Activated T-cell treated with anti-CD3 and anti-CD28 coated beads, Interleukin-2, amount 50 U/mL, for 24 hours (primary cell): ENCODE data around the gene INCA1.

Experiments
- DNase-seq: peaks from one replicate; pipeline ENCODE4 v3.0.0-alpha.2; 2020
- H3K27ac Mint-ChIP-seq: 2 replicates; pipeline ENCODE4 v1.8.0; 2020; ENCODE audit warnings: mild to moderate bottlenecking, mixed read lengths
- H3K27me3 Mint-ChIP-seq: 2 replicates; pipeline ENCODE4 v1.8.0; 2020; ENCODE audit warnings: mixed read lengths
- H3K36me3 Mint-ChIP-seq: 2 replicates; pipeline ENCODE4 v1.8.0; 2020; ENCODE audit warnings: low read depth, mixed read lengths
- H3K4me1 Mint-ChIP-seq: 2 replicates; pipeline ENCODE4 v1.8.0; 2020; ENCODE audit warnings: low read depth, mixed read lengths
- H3K4me3 Mint-ChIP-seq: 2 replicates; pipeline ENCODE4 v1.8.0; 2020; ENCODE audit warnings: mild to moderate bottlenecking, moderate library complexity, mixed read lengths
- H3K9me3 Mint-ChIP-seq: 2 replicates; pipeline ENCODE4 v1.8.0; 2020; ENCODE audit warnings: mixed read lengths

The INCA1 gene

DNA sequence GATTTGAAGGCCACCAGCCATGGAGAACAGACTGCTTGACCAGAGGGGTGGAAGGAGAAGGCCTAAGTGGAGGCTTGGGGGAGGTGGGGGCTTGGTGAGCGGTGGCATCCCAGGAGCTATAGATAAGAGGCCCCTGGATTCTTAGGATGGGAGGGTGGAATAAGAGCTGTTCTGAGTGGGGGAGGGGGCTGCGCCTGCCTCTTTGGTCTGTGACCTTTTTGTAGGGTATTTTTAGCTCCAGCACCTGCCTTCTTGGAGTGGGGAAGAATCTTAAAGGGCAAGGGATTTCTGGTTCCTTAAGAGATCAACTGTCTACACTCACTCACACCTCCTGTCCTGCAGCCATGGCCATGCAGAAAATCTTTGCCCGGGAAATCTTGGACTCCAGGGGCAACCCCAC is 45.8 kb downstream of the INCA1 start:
- Mint-ChIP-seq H3K9me3 (no peaks in the 10 kb centered on the region), H3K4me1 (peaks cover 18% of the 10 kb centered on the region), H3K36me3 (peaks cover 26% of the 10 kb centered on the region), H3K27me3 (no peaks in the 10 kb centered on the region), H3K4me3 (peak overlapping the region; percentile 94), H3K27ac (peak overlapping the region; percentile 96)
- no peak for DNase-seq

GRCh38 chr17:4950746-4951204 is 46.5 kb downstream of the INCA1 start, which contains the start of gene ENO3:
ENO3 (plus strand) TSS chr17:4951119; CDS start chr17:4951830, 711 bp downstream.
- H3K27me3 Mint-ChIP-seq = no peaks in the 10 kb centered on the region
- DNase-seq = peak; percentile 48
- H3K4me1 Mint-ChIP-seq = peaks cover 22% of the 10 kb centered on the region
- peak within 1 kb of the TSS; percentile 94 for H3K4me3 Mint-ChIP-seq
- no peaks in the 10 kb centered on the region for H3K9me3 Mint-ChIP-seq
- peaks cover 30% of the 10 kb centered on the region for H3K36me3 Mint-ChIP-seq
- peak within 1 kb of the TSS; percentile 96 for H3K27ac Mint-ChIP-seq

GRCh38 chr17:4950075-4950745 is 47.1 kb downstream of the INCA1 start:
- no peaks in the 10 kb centered on the region for H3K9me3 Mint-ChIP-seq
- DNase-seq = no peak

DNA sequence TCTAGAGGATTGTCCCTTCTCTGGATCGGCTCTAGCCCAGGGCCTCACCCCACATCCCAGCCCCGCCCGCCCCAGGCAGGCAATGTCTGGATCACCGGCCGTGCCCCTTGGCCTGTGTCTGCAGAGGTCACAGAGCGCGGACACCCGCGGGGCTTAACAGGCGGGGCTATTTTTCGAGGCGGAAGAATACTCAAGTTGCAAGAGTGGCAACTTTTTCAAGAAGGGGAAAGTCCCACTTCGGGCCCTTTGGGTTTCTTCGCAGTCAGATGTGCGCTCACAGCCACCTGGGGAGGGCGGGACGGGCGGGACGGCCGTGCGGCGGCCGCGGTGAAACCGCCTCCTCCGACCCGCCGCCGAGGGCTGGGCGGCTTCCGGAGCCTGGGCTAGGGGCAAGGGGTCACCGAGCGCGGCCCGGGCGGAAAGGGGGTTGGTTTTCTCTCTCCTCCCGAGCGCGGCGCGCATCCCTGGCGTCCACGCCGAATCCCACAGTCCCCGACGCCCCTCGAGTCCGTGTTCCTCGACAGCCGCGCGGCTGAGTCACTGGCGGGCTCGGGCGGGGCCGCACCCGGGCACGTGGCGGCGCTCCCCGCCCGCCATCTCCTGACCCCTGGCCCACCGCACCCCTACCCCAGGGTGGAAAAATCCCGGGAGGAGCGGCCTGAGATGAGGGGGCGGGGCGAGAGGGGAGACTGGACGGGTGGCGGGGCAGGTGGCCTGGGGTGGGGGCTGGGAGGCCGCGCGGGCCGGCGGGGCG is 47.8 kb downstream of the INCA1 start:
- Mint-ChIP-seq H3K4me3 (peak overlapping the region; percentile 94), H3K27ac (peak overlapping the region; percentile 98), H3K36me3 (peaks cover 43% of the 10 kb centered on the region), H3K4me1 (peaks cover 35% of the 10 kb centered on the region), H3K27me3 (no peaks in the 10 kb centered on the region), H3K9me3 (no peaks in the 10 kb centered on the region)
- peak; percentile 88 for DNase-seq

More at GRCh38 chr17:4950075-4950745, 47.1 kb downstream of the INCA1 start:
- Mint-ChIP-seq H3K36me3 (peaks cover 36% of the 10 kb centered on the region), H3K4me3 (peak overlapping the region; percentile 94), H3K27ac (peak overlapping the region; percentile 96), H3K27me3 (no peaks in the 10 kb centered on the region), H3K4me1 (peaks cover 28% of the 10 kb centered on the region)

- Mint-ChIP-seq H3K4me1 (peaks cover 41% of the 10 kb centered on the region), H3K27me3 (no peaks in the 10 kb centered on the region), H3K9me3 (no peaks in the 10 kb centered on the region), H3K36me3 (peaks cover 48% of the 10 kb centered on the region), H3K4me3 (peak overlapping the region; percentile 94), H3K27ac (peak overlapping the region; percentile 98)
- DNase-seq = peak; percentile 86
Observed at GRCh38 chr17:4948931-4949320, 48.4 kb downstream of the INCA1 start.

- H3K27me3 Mint-ChIP-seq = no peaks in the 10 kb centered on the region
- peak within 1 kb of the TSS; percentile 98 for H3K27ac Mint-ChIP-seq
- peaks cover 54% of the 10 kb centered on the region for H3K36me3 Mint-ChIP-seq
- DNase-seq = peak; percentile 92
- peaks cover 46% of the 10 kb centered on the region for H3K4me1 Mint-ChIP-seq
- H3K9me3 Mint-ChIP-seq = no peaks in the 10 kb centered on the region
- H3K4me3 Mint-ChIP-seq = peak within 1 kb of the TSS; percentile 94
Observed at GRCh38 chr17:4948166-4948930, 49.0 kb downstream of the INCA1 start, which contains the start of gene PFN1. PFN1 (minus strand) TSS chr17:4948530; CDS start chr17:4948394, 136 bp downstream.

- peaks cover 62% of the 10 kb centered on the region for H3K36me3 Mint-ChIP-seq
- DNase-seq = peak; percentile 84
- H3K4me1 Mint-ChIP-seq = peaks cover 54% of the 10 kb centered on the region
- peak overlapping the region; percentile 98 for H3K27ac Mint-ChIP-seq
- H3K4me3 Mint-ChIP-seq = peak overlapping the region; percentile 94
- no peaks in the 10 kb centered on the region for H3K27me3 Mint-ChIP-seq
- no peaks in the 10 kb centered on the region for H3K9me3 Mint-ChIP-seq
Observed at GRCh38 chr17:4947411-4948165, 49.7 kb downstream of the INCA1 start.

GRCh38 chr17:4947010-4947410 is 50.3 kb downstream of the INCA1 start:
- peak overlapping the region; percentile 98 for H3K27ac Mint-ChIP-seq
- peaks cover 68% of the 10 kb centered on the region for H3K36me3 Mint-ChIP-seq
- H3K9me3 Mint-ChIP-seq = no peaks in the 10 kb centered on the region
- peak overlapping the region; percentile 94 for H3K4me3 Mint-ChIP-seq
- H3K27me3 Mint-ChIP-seq = no peaks in the 10 kb centered on the region
- DNase-seq = no peak
- H3K4me1 Mint-ChIP-seq = peaks cover 60% of the 10 kb centered on the region

DNA sequence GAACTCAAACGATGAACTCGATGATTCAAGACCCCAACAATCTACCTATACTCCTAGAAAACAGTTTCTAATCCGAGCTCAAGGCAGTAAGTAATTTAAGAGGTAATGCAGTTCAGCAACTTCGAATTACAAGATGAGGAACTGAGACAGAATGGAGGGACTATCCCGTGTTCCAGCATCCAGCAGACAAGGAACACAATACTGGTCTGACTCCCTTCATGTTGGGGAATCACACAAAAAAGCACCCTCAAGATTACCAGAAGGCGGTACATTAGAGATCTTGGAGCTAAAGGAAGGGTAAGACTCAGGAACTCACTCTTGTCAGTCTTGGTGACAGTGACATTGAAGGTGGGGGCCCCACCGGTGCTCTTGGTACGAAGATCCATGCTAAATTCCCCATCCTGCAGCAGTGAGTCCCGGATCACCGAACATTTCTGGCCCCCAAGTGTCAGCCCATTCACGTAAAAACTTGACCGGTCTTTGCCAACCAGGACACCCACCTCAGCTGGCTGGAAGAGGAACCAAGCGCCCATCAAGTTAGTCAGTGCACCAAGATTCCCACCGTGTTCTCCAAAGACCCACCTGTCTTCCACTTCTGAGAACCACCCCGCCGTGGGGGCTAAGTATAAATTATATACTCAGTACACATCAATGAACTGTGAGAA is 50.9 kb downstream of the INCA1 start:
- DNase-seq = no peak
- Mint-ChIP-seq H3K4me3 (peak overlapping the region; percentile 94), H3K27me3 (no peaks in the 10 kb centered on the region), H3K36me3 (peaks cover 73% of the 10 kb centered on the region), H3K9me3 (no peaks in the 10 kb centered on the region), H3K4me1 (peaks cover 63% of the 10 kb centered on the region), H3K27ac (peak overlapping the region; percentile 98)

DNA sequence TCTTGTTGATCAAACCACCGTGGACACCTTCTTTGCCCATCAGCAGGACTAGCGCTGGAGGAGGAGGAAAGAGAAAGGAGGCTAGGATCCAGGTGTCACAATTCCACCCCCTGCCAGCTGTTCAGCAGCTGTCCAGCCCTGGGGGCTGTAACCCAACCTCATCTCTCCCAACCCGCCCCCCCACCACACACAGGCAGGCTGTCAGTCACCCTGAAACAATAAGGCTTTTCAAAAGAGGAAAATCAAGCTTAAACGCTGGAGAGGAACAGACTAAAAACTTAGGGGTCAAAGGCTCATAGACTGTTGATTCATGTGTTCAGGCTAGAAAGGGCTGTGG is 51.4 kb downstream of the INCA1 start:
- Mint-ChIP-seq H3K36me3 (peaks cover 79% of the 10 kb centered on the region), H3K4me1 (peaks cover 62% of the 10 kb centered on the region), H3K27ac (peak overlapping the region; percentile 98), H3K27me3 (no peaks in the 10 kb centered on the region), H3K9me3 (no peaks in the 10 kb centered on the region), H3K4me3 (peak overlapping the region; percentile 94)
- DNase-seq = no peak

DNA sequence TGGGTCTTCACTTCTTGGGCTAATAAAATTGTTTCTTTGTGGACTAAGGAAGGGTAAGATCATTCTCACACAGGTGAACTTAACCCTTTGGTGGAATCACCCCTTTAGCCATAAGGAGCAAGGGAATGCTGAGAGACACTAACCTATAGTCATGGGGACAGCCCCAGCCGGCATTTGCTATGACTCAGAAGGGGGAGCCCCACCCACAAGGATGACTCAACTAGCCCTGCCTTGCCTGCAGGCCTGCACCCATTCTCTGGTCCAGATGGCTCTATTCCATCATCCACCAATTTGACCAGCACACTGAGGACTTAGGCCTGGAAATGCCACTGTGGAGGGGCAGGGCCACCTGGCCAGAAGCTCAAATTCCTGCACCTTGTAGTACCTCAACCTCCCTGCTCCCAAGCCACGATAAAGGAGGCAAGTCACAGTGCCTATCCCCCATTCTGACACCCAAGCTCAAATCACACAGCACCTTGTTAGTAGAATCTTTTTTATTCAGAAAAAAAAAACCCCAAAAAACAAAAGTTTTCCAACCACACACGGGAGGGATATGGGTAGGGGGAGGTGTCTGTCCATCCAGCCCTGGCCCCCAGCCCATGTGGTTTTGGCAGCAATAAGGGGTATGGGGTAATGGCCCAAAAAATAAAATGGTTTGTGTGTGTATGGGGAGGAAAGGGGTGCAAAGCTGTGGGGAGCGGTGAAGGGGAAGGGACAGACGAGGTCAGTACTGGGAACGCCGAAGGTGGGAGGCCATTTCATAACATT is 52.0 kb downstream of the INCA1 start:
- Mint-ChIP-seq H3K4me1 (peaks cover 56% of the 10 kb centered on the region), H3K27me3 (no peaks in the 10 kb centered on the region), H3K9me3 (no peaks in the 10 kb centered on the region), H3K36me3 (peaks cover 84% of the 10 kb centered on the region), H3K27ac (peak overlapping the region; percentile 98), H3K4me3 (peak overlapping the region; percentile 94)
- DNase-seq = peak; percentile 89

DNA sequence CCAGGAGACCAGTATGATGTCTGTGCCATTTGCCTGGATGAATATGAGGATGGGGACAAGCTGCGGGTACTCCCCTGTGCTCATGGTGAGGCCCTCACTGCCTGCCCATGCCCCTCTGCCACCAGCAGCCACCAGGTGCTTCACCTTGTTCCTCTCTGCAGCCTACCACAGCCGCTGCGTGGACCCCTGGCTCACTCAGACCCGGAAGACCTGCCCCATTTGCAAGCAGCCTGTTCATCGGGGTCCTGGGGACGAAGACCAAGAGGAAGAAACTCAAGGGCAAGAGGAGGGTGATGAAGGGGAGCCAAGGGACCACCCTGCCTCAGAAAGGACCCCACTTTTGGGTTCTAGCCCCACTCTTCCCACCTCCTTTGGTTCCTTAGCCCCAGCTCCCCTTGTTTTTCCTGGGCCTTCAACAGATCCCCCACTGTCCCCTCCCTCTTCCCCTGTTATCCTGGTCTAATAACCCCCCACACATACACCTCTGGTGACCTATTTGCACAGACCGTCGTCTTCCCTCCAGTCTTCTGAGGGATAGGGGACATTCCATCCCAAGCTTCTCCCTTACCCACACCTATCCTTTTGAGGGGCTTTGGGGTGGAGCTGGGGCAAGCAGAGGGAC is 52.7 kb downstream of the INCA1 start:
- peaks cover 85% of the 10 kb centered on the region for H3K36me3 Mint-ChIP-seq
- H3K27me3 Mint-ChIP-seq = no peaks in the 10 kb centered on the region
- DNase-seq = peak; percentile 57
- H3K4me1 Mint-ChIP-seq = peaks cover 54% of the 10 kb centered on the region
- peak overlapping the region; percentile 94 for H3K4me3 Mint-ChIP-seq
- no peaks in the 10 kb centered on the region for H3K9me3 Mint-ChIP-seq
- peak overlapping the region; percentile 98 for H3K27ac Mint-ChIP-seq
